Caco-2 (cell line): ENCODE data around the gene ANKRD40. TPM values are rescaled to one million over a fixed set of nuclear protein-coding genes. Genes with fewer than 3 reads are reported as not detected.
A peak's percentile ranks its signal among the peaks of the same experiment; 100 is the strongest.

ENCODE experiments used
- BruUV-seq: library from RNA; stranded (reverse); fragments of 400-500 nt; replicated peaks from 2 replicates; lab custom pipeline; 2021; lab: Mats Ljungman, UMichigan
- CTCF ChIA-PET: fragments of 300-600 bp; sonication (Branson Sonifier 250); formaldehyde crosslinking; loops from one replicate; lab custom pipeline; 2022; ENCODE audit warnings: antibody characterized with exemption; lab: Charles Lee
- POLR2A ChIA-PET: fragments of 300-600 bp; sonication (Branson Sonifier 250); formaldehyde crosslinking; loops from one replicate; lab custom pipeline; 2022; ENCODE audit warnings: antibody characterized with exemption; lab: Charles Lee
- DNase-seq, 2 experiments: peaks; one replicate each; pipeline versions ENCODE4 v3.0.0 to v3.0.0-alpha.2; 2020 to 2022
- H3K27me3 ChIP-seq: replicated peaks from 2 replicates; pipeline ENCODE4 v1.6.0; 2011; ENCODE audit warnings: low read length; ENCODE audit not compliant: control insufficient read depth, insufficient read depth
- H3K36me3 ChIP-seq: 2 replicates; pipeline ENCODE4 v1.5.1; 2011; ENCODE audit warnings: low read length; ENCODE audit not compliant: control insufficient read depth, insufficient read depth
- H3K4me1 ChIP-seq: fragments of 250-450 bp; sonication (Bioruptor Pico); 2 replicates; pipeline ENCODE4 v1.5.1; 2020; ENCODE audit warnings: mild to moderate bottlenecking
- H3K4me3 ChIP-seq: 2 replicates; pipeline ENCODE4 v1.5.1; 2011; ENCODE audit warnings: low read depth, mild to moderate bottlenecking, control low read depth, low read length
- H3K9me3 ChIP-seq: fragments of 250-450 bp; sonication (Bioruptor Pico); 2 replicates; pipeline ENCODE4 v1.5.1; 2020; ENCODE audit warnings: mild to moderate bottlenecking, moderate library complexity
- H3K27ac Mint-ChIP-seq: one replicate; pipeline ENCODE4 v1.8.0; 2022; ENCODE audit warnings: mixed read lengths; ENCODE audit not compliant: unreplicated experiment
- H3K27me3 Mint-ChIP-seq: one replicate; pipeline ENCODE4 v1.8.0; 2022; ENCODE audit warnings: mixed read lengths; ENCODE audit not compliant: insufficient read depth, unreplicated experiment
- H3K36me3 Mint-ChIP-seq: one replicate; pipeline ENCODE4 v1.8.0; 2022; ENCODE audit warnings: mild to moderate bottlenecking, mixed read lengths; ENCODE audit not compliant: insufficient read depth, unreplicated experiment
- H3K4me1 Mint-ChIP-seq: one replicate; pipeline ENCODE4 v1.8.0; 2022; ENCODE audit warnings: low read depth, mixed read lengths; ENCODE audit not compliant: unreplicated experiment
- H3K4me3 Mint-ChIP-seq: one replicate; pipeline ENCODE4 v1.8.0; 2022; ENCODE audit warnings: mild to moderate bottlenecking, moderate library complexity, mixed read lengths; ENCODE audit not compliant: unreplicated experiment
- H3K9me3 Mint-ChIP-seq: one replicate; pipeline ENCODE4 v1.8.0; 2022; ENCODE audit warnings: mixed read lengths; ENCODE audit not compliant: unreplicated experiment
- intact Hi-C: fragments of 100-400 bp; cut with micrococcal nuclease; formaldehyde crosslinking; loops from one replicate; pipeline ENCODE4 v1.10.0; 2022; ENCODE audit not compliant: unreplicated experiment
- total RNA-seq: library from RNA; stranded (reverse); gene quantifications from 2 replicates; pipeline ENCODE4 v1.2.3, GENCODE V29; 2022
- TF ChIP-seq, protein P1 (sequence below), 2 experiments: fragments of 200-600 bp in 1 of 2; IDR thresholded peaks; 1 replicate in 1 of 2; 2 replicates in 1 of 2; pipeline versions ENCODE4 v1.5.1 to v1.8.0; 2011 to 2022; ENCODE audit warnings: antibody characterized with exemption in 1 of 2, control low read depth in 1 of 2, inconsistent platforms in 1 of 2, low read depth in 1 of 2, low read length in 1 of 2, mild to moderate bottlenecking in 1 of 2, moderate library complexity in 1 of 2; ENCODE audit not compliant: insufficient read depth in 1 of 2, severe bottlenecking in 1 of 2, unreplicated experiment in 1 of 2

The ANKRD40 gene
- total RNA-seq, 1 experiment from 2014 or later = 113 TPM

DNA sequence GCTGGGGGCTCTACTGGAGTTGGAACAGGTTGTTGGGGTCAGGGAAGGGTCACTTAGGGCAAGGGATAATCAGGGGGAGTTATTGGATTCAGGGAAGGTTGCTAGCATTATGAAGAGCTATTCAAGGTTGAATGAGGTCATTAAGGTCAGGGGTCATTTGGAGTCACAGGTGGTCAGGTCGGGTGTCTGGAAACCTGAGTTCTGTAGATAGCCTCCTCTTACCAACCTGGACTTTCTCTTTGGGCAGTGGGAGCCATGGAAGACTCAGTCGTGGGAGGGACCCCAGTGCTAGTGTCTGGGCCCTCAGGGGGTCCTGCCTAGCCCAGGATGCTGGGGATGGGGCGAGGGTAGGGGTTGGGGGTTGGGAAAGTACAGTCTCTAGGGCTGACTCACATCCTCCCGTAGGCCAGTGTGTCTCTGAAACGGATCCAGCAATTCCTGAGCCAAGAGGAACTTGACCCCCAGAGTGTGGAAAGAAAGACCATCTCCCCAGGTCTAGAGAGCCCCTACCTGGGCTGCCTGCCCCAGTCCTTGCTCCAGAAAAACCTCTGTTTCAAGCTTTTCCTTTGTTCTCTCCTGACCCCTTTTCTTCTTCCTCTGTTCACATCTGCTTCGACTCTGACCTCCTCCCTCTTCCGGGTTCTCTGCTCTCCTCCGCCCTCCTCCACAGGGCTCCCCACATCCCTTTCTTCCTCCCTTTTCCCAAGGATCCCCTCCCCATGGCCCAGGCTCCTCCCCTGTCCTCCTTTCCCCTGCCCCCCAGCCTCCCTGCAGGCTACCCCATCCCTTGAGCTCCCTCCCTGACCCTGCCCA, 39.5 kb downstream of the ANKRD40 start:
- Histone ChIP-seq H3K36me3 (no peaks in the 10 kb centered on the region), H3K4me3 (no peak overlapping the region), H3K4me1 (peaks cover 32% of the 10 kb centered on the region), H3K9me3 (no peaks in the 10 kb centered on the region), H3K27me3 (no peaks in the 10 kb centered on the region)
- H3K27me3 Mint-ChIP-seq = no peaks in the 10 kb centered on the region
- ChIA-PET POLR2A (interaction anchor here (0.6 kb wide), 1 partner anchor 28 kb away, joined by 5 read pairs; no protein-coding TSS in a partner anchor), CTCF (no interaction called here)
- peaks cover 19% of the 10 kb centered on the region for H3K36me3 Mint-ChIP-seq
- DNase-seq = peak in 1 of 2 experiments; percentile 49
- peak overlapping the region; percentile 3 for H3K27ac Mint-ChIP-seq
- no peak overlapping the region for H3K4me3 Mint-ChIP-seq
- intact Hi-C loops = no loop called here
- H3K9me3 Mint-ChIP-seq = no peaks in the 10 kb centered on the region
- no TSS peak for BruUV-seq
- H3K4me1 Mint-ChIP-seq = peaks cover 44% of the 10 kb centered on the region
- TF ChIP-seq, protein P1, sequence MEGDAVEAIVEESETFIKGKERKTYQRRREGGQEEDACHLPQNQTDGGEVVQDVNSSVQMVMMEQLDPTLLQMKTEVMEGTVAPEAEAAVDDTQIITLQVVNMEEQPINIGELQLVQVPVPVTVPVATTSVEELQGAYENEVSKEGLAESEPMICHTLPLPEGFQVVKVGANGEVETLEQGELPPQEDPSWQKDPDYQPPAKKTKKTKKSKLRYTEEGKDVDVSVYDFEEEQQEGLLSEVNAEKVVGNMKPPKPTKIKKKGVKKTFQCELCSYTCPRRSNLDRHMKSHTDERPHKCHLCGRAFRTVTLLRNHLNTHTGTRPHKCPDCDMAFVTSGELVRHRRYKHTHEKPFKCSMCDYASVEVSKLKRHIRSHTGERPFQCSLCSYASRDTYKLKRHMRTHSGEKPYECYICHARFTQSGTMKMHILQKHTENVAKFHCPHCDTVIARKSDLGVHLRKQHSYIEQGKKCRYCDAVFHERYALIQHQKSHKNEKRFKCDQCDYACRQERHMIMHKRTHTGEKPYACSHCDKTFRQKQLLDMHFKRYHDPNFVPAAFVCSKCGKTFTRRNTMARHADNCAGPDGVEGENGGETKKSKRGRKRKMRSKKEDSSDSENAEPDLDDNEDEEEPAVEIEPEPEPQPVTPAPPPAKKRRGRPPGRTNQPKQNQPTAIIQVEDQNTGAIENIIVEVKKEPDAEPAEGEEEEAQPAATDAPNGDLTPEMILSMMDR (IDR thresholded peaks at IDR 0.05; ENCODE audit: insufficient read depth in 1 of 2, low read depth in 1 of 2, low read length in 1 of 2, severe bottlenecking in 1 of 2, unreplicated experiment in 1 of 2) = no peak

DNA sequence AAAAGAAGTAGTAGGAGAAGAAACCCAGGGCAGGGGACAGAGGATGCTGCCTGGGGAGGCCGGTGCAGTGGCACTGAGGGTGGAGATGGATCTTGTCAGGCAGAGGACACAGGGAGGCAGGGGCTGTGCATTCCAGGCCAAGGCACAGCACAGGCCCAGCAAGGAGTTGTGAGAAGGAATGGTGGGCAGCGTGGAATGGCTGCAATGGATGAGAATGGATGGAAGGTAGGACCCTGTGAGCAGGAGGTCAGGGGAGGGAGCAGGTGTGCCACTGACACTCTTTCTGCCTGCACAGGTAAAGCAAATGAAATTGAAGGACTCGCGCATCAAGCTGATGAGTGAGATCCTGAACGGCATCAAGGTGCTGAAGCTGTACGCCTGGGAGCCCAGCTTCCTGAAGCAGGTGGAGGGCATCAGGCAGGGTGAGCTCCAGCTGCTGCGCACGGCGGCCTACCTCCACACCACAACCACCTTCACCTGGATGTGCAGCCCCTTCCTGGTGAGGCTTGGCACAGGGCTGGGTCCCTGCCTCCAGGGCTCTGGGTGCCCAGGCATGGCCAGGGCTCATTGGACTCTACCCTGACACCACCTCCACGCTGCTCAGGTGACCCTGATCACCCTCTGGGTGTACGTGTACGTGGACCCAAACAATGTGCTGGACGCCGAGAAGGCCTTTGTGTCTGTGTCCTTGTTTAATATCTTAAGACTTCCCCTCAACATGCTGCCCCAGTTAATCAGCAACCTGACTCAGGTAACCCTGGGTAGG, 40.3 kb downstream of the ANKRD40 start:
- TF ChIP-seq, protein P1 (IDR thresholded peaks at IDR 0.05; ENCODE audit: insufficient read depth in 1 of 2, low read depth in 1 of 2, low read length in 1 of 2, severe bottlenecking in 1 of 2, unreplicated experiment in 1 of 2) = no peak
- Mint-ChIP-seq H3K36me3 (peaks cover 23% of the 10 kb centered on the region), H3K9me3 (no peaks in the 10 kb centered on the region), H3K4me3 (no peak overlapping the region), H3K27me3 (no peaks in the 10 kb centered on the region), H3K27ac (peak overlapping the region; percentile 3), H3K4me1 (peaks cover 52% of the 10 kb centered on the region)
- POLR2A ChIA-PET = interaction anchor here (0.6 kb wide), 1 partner anchor 28 kb away, joined by 5 read pairs; no protein-coding TSS in a partner anchor
- Histone ChIP-seq H3K4me1 (peaks cover 35% of the 10 kb centered on the region), H3K9me3 (no peaks in the 10 kb centered on the region), H3K4me3 (no peak overlapping the region), H3K36me3 (no peaks in the 10 kb centered on the region), H3K27me3 (no peaks in the 10 kb centered on the region)
- CTCF ChIA-PET = no interaction called here
- no TSS peak for BruUV-seq
- intact Hi-C loops = no loop called here
- no peak for DNase-seq

DNA sequence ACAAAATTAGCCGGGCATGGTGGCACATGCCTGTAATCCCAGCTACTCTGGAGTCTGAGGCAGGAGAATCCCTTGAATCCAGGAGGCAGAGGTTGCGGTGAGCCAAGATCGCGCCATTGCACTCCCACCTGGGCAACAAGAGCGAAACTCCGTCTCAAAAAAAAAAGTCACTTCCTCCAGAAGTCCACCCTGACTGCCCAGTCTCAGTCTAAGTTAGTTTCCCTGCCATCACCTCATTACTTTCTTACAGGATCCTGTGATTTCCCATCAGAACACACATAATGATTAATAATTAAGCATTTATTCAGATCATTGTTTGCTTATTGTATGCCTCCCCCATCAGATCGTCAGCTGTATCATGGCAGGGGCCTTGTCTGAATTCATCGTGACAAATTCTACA, 41.4 kb downstream of the ANKRD40 start:
- Histone ChIP-seq H3K27me3 (no peaks in the 10 kb centered on the region), H3K4me1 (peaks cover 38% of the 10 kb centered on the region), H3K9me3 (no peaks in the 10 kb centered on the region), H3K36me3 (no peaks in the 10 kb centered on the region), H3K4me3 (no peak overlapping the region)
- ChIA-PET CTCF (interaction anchor here (0.5 to 0.6 kb wide), 2 partner anchors 128 to 160 kb away, joined by 7 to 9 read pairs; no protein-coding TSS in a partner anchor), POLR2A (no interaction called here)
- no TSS peak for BruUV-seq
- Mint-ChIP-seq H3K36me3 (peaks cover 30% of the 10 kb centered on the region), H3K4me3 (no peak overlapping the region), H3K27me3 (no peaks in the 10 kb centered on the region), H3K27ac (no peak overlapping the region), H3K4me1 (peaks cover 54% of the 10 kb centered on the region), H3K9me3 (no peaks in the 10 kb centered on the region)
- TF ChIP-seq, protein P1 (IDR thresholded peaks at IDR 0.05; ENCODE audit: insufficient read depth in 1 of 2, low read depth in 1 of 2, low read length in 1 of 2, severe bottlenecking in 1 of 2, unreplicated experiment in 1 of 2) = no peak
- intact Hi-C loops = no loop called here
- DNase-seq = no peak
